Natural killer cell (primary cell): ENCODE measurements around the gene KCNS3. TPM values are rescaled to one million over a fixed set of nuclear protein-coding genes. Genes with fewer than 3 reads are reported as not detected.

Experiments used
- ATAC-seq, 3 donors: fragments of 150-1000 bp in 2 of 3; fragments of 200-7000 bp in 1 of 3; cut with Tn5 transposase; 1 replicate in 1 of 3; 2 replicates in 2 of 3; pipeline ENCODE4 v1.10.0; 2021; ENCODE audit warnings: mild to moderate bottlenecking in 2 of 3, moderate library complexity in 2 of 3
- DNase-seq, 2 donors: peaks; one replicate each; pipeline versions ENCODE4 v3.0.0 to v3.0.0-alpha.2; 2013 to 2021; ENCODE audit warnings: mixed read lengths in 1 of 2
- H3K27ac ChIP-seq: one replicate; pipeline ENCODE4 v1.5.1; 2013; ENCODE audit warnings: mild to moderate bottlenecking, low read length
- H3K27me3 ChIP-seq: one replicate; pipeline ENCODE4 v1.6.1; 2013; ENCODE audit warnings: low read length; ENCODE audit not compliant: control insufficient read depth, insufficient read depth
- H3K36me3 ChIP-seq: one replicate; pipeline ENCODE4 v1.6.1; 2013; ENCODE audit warnings: low read length; ENCODE audit not compliant: control insufficient read depth, insufficient read depth
- H3K4me1 ChIP-seq: one replicate; pipeline ENCODE4 v1.6.1; 2013; ENCODE audit warnings: low read length; ENCODE audit not compliant: control insufficient read depth, insufficient read depth
- H3K4me3 ChIP-seq: one replicate; pipeline ENCODE4 v1.5.1; 2013; ENCODE audit warnings: low read length
- H3K9me3 ChIP-seq: one replicate; pipeline ENCODE4 v1.6.1; 2013; ENCODE audit warnings: low read length; ENCODE audit not compliant: control insufficient read depth, insufficient read depth
- H3K27ac Mint-ChIP-seq, 2 donors: one replicate each; pipeline ENCODE4 v1.8.0; 2022; ENCODE audit warnings: mild to moderate bottlenecking in 2 of 2, mixed read lengths in 2 of 2, moderate library complexity in 1 of 2
- H3K27me3 Mint-ChIP-seq, 2 donors: one replicate each; pipeline ENCODE4 v1.8.0; 2022; ENCODE audit warnings: low read depth in 2 of 2, mixed read lengths in 2 of 2
- H3K36me3 Mint-ChIP-seq: one replicate; pipeline ENCODE4 v1.8.0; 2022; ENCODE audit warnings: mixed read lengths
- H3K4me1 Mint-ChIP-seq, 2 donors: one replicate each; pipeline ENCODE4 v1.8.0; 2022; ENCODE audit warnings: mixed read lengths in 2 of 2
- H3K4me3 Mint-ChIP-seq: one replicate; pipeline ENCODE4 v1.8.0; 2022; ENCODE audit warnings: mild to moderate bottlenecking, moderate library complexity, mixed read lengths
- H3K9me3 Mint-ChIP-seq, 2 donors: one replicate each; pipeline ENCODE4 v1.8.0; 2022; ENCODE audit warnings: mixed read lengths in 2 of 2
- WGBS: methylation state at CpG from one replicate; pipeline ENCODE4 v1.1.7; 2013; ENCODE audit warnings: missing lambda C conversion rate; ENCODE audit not compliant: insufficient coverage; 5-methylcytosine and 5-hydroxymethylcytosine counted together
- intact Hi-C: fragments of 100-400 bp; cut with micrococcal nuclease; formaldehyde crosslinking; loops from one replicate; pipeline ENCODE4 v1.14.2; 2022
- total RNA-seq, 4 donors: library from RNA; stranded (reverse); fragments of 120-200 nt in 1 of 4; gene quantifications; one replicate each; pipeline versions ENCODE4 v1.2.3 to v1.2.4, GENCODE V29; 2013 to 2022
- TF ChIP-seq, protein P1 (sequence below): fragments of 200-600 bp; IDR thresholded peaks from one replicate; pipeline ENCODE4 v1.8.0; 2022; ENCODE audit warnings: antibody characterized with exemption

KCNS3 gene
- total RNA-seq, 3 donors from 2014 or later (not counting 1 experiment from before 2014, with no cell fraction given) = not detected

DNA sequence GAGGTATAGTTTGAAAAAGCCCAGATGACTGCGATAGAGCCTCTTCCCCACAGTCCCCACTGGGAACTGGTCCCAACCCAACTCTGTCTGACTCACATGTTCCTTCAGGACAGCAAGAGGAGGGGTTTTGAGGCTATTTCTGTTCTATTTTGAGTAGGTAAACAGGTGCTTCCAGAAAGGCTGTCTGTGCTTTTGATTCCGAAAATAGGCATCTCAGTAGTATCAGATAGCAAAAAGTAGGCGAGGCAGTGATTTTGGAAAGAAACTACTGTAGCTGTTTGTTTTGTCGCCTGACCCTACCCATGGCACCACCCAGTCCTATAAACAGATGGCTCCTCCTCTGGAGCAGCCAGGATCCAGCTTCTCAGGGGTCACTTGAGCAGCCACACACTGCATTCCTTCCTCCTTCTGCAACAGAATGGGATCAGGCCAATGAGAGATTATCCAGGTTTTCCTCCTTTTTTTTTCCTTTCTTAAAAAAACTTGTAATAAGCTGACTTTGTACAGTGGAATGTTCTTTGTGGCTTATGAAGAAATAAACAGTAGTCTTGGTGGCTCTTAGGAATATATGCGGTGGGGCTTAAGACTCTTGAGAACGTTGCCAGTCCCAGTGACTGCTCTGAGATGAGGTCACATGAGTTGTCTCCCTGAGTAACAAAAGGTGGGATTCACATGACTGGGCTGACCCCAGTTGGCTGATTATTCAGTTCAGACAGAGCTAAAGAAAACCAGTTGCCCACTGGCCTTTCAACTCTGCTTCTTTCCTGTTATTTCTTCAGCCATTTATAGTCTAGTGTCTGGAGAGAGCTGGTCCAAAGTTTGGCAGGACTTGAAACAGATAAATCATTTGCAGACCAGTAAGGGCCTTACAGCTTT lies 98.6 kb downstream of the KCNS3 start:
- no peak for ATAC-seq
- Histone ChIP-seq H3K4me3 (no peak overlapping the region), H3K27ac (no peak overlapping the region), H3K36me3 (no peaks in the 10 kb centered on the region), H3K9me3 (no peaks in the 10 kb centered on the region), H3K4me1 (no peaks in the 10 kb centered on the region), H3K27me3 (no peaks in the 10 kb centered on the region)
- Mint-ChIP-seq H3K4me3 (no peak overlapping the region), H3K36me3 (no peaks in the 10 kb centered on the region), H3K27ac (no peak overlapping the region), H3K4me1 (no peaks in the 10 kb centered on the region), H3K9me3 (peaks cover 0 to 13% of the 10 kb centered on the region in 2 donors), H3K27me3 (no peaks in the 10 kb centered on the region)
- TF ChIP-seq, protein P1, sequence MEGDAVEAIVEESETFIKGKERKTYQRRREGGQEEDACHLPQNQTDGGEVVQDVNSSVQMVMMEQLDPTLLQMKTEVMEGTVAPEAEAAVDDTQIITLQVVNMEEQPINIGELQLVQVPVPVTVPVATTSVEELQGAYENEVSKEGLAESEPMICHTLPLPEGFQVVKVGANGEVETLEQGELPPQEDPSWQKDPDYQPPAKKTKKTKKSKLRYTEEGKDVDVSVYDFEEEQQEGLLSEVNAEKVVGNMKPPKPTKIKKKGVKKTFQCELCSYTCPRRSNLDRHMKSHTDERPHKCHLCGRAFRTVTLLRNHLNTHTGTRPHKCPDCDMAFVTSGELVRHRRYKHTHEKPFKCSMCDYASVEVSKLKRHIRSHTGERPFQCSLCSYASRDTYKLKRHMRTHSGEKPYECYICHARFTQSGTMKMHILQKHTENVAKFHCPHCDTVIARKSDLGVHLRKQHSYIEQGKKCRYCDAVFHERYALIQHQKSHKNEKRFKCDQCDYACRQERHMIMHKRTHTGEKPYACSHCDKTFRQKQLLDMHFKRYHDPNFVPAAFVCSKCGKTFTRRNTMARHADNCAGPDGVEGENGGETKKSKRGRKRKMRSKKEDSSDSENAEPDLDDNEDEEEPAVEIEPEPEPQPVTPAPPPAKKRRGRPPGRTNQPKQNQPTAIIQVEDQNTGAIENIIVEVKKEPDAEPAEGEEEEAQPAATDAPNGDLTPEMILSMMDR = no peak
- WGBS = 87% methylated on average over 5 of the region's 6 CpGs
- DNase-seq = no peak
- intact Hi-C loops = no loop called here

DNA sequence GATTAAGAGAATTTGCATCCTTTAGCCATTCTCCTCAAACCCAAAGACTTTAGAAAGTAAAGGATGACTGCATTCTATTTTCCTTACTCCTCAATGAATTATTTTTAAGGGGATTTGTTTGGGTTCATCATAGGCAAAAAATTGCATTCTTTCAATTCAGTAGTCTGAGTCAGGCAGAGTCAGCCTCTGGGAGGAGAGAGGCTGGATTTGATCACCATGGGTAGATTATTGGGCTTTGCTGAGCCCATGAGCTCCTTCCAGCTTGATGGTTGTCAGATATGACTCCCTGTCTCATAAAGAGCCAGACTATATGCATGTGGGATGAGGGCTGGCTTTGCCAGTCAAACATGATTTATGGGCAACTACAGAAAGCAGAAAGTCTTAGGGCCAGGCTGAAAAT lies 101.2 kb downstream of the KCNS3 start:
- ATAC-seq (no peak), DNase-seq (no peak)
- Mint-ChIP-seq H3K9me3 (peaks cover 0 to 9% of the 10 kb centered on the region in 2 donors), H3K27ac (no peak overlapping the region), H3K4me3 (no peak overlapping the region), H3K27me3 (no peaks in the 10 kb centered on the region), H3K36me3 (no peaks in the 10 kb centered on the region), H3K4me1 (no peaks in the 10 kb centered on the region)
- no peak overlapping the region for H3K4me3 ChIP-seq
- no peaks in the 10 kb centered on the region for H3K36me3 ChIP-seq
- no peaks in the 10 kb centered on the region for H3K27me3 ChIP-seq
- no peaks in the 10 kb centered on the region for H3K9me3 ChIP-seq
- TF ChIP-seq, protein P1 = no peak
- intact Hi-C loops = no loop called here
- H3K4me1 ChIP-seq = no peaks in the 10 kb centered on the region
- no peak overlapping the region for H3K27ac ChIP-seq

DNA sequence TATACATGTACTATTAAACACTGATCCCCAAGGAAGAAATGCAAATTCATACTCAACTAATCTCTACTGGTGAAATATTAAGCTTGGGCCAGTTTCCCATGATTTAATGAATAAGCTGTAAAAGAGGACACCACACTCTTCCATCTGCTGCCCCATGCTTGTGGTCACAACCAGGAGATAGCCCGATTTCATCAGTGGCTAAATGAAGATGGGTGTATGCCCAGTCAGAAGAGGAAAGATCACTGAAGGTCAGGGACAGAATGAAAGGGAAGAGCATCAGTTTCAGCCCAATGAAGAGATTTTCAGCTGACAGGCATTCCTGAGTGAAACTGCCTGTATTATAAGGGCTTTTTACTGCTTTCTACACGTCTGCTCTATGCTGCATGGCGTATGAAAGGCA lies 103.5 kb downstream of the KCNS3 start:
- Histone ChIP-seq H3K36me3 (no peaks in the 10 kb centered on the region), H3K4me3 (no peak overlapping the region), H3K27me3 (no peaks in the 10 kb centered on the region), H3K9me3 (no peaks in the 10 kb centered on the region), H3K27ac (no peak overlapping the region), H3K4me1 (no peaks in the 10 kb centered on the region)
- Mint-ChIP-seq H3K4me3 (no peak overlapping the region), H3K36me3 (no peaks in the 10 kb centered on the region), H3K4me1 (no peaks in the 10 kb centered on the region), H3K9me3 (peaks cover 0 to 12% of the 10 kb centered on the region in 2 donors), H3K27me3 (no peaks in the 10 kb centered on the region), H3K27ac (no peak overlapping the region)
- WGBS = 84% methylated on average over 3 of the region's 3 CpGs
- intact Hi-C loops = no loop called here
- DNase-seq (no peak), ATAC-seq (no peak)
- TF ChIP-seq, protein P1 = no peak

Other genes starting within 250 kb of the KCNS3 start
- 10 to 100 TPM; 14.0 to 22.3 (median 20.6) TPM for gene SMC6, start 124.9 kb upstream of the KCNS3 start, total RNA-seq
- 10 to 100 TPM; 11.1 to 19.0 (median 17.3) TPM for gene GEN1, start 124.5 kb upstream of the KCNS3 start, total RNA-seq
- not detected for gene MSGN1, start 62.2 kb upstream of the KCNS3 start, total RNA-seq